ENCODE data around the gene POTEB3.
"Not testable (repeated sequence)": the region's sequence is repeated elsewhere in the genome, so short reads cannot be mapped to it uniquely, and the experiment has no call there.

- TF ChIP-seq, protein P1, sequence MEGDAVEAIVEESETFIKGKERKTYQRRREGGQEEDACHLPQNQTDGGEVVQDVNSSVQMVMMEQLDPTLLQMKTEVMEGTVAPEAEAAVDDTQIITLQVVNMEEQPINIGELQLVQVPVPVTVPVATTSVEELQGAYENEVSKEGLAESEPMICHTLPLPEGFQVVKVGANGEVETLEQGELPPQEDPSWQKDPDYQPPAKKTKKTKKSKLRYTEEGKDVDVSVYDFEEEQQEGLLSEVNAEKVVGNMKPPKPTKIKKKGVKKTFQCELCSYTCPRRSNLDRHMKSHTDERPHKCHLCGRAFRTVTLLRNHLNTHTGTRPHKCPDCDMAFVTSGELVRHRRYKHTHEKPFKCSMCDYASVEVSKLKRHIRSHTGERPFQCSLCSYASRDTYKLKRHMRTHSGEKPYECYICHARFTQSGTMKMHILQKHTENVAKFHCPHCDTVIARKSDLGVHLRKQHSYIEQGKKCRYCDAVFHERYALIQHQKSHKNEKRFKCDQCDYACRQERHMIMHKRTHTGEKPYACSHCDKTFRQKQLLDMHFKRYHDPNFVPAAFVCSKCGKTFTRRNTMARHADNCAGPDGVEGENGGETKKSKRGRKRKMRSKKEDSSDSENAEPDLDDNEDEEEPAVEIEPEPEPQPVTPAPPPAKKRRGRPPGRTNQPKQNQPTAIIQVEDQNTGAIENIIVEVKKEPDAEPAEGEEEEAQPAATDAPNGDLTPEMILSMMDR (optimal IDR thresholded peaks at IDR 0.05 in 1 of 3, IDR thresholded peaks at IDR 0.05 in 1 of 3, conservative IDR thresholded peaks at IDR 0.05 in 1 of 3; ENCODE audit: extremely low read depth in 1 of 3, insufficient read depth in 2 of 3, low read length in 3 of 3), result not testable (repeated sequence)
- not testable (repeated sequence) for TF ChIP-seq EZH2 (IDR thresholded peaks at IDR 0.05; ENCODE audit: low read length)
These were observed 54.3 kb downstream of the POTEB3 start for GRCh38 chr15:21385961-21386360.

Data from keratinocyte (primary cell).